Muscle of back (tissue), 11 donors: ENCODE measurements around the gene RSRC1. TPM values are rescaled to one million over a fixed set of nuclear protein-coding genes. Genes with fewer than 3 reads are reported as not detected.
"Not testable (repeated sequence)": the region's sequence is repeated elsewhere in the genome, so short reads cannot be mapped to it uniquely, and the experiment has no call there.

Experiments
- DNase-seq, 3 donors: peaks; one replicate each; pipeline versions ENCODE4 v3.0.0 to v3.0.0-alpha.2; 2013
- polyA plus RNA-seq, 10 donors: library from polyadenylated mRNA; unstranded; fragments of 120-200 nt; gene quantifications; one replicate each; pipeline ENCODE4 v1.2.1, GENCODE V29; 2013; ENCODE audit not compliant: insufficient read length in 10 of 10

RSRC1 gene
- polyA plus RNA-seq, 10 donors = 16.2 to 25.8 (median 21.6) TPM

DNA sequence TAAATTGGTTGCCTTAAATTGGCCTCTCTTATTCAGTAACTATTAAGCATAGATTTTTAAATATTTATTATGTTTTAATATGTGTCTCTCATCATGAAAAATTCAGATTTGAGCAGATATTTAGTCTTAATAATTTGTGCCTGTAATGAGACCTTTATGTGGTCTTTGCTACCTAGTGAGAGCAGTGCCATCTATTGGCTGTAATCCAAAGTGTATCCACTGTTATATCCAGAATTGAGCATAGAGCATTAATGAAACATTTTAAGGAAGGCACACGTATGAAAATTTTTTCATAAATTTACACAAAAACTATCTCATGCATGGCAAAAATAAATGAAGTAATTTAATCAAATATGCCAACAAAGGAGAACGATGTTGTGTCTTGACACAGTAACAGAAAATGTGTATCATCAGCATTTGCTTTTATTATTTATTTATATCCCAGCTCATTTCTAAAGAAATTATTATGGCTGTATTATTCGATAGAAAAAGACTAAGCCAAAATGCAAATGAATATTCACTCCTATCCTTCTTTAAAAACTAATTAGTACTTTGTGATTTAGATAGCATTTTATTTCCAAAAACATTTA, 203.5 kb downstream of the RSRC1 start:
- peak in 2 of 3 donors; percentile 7 to 14 for DNase-seq

DNA sequence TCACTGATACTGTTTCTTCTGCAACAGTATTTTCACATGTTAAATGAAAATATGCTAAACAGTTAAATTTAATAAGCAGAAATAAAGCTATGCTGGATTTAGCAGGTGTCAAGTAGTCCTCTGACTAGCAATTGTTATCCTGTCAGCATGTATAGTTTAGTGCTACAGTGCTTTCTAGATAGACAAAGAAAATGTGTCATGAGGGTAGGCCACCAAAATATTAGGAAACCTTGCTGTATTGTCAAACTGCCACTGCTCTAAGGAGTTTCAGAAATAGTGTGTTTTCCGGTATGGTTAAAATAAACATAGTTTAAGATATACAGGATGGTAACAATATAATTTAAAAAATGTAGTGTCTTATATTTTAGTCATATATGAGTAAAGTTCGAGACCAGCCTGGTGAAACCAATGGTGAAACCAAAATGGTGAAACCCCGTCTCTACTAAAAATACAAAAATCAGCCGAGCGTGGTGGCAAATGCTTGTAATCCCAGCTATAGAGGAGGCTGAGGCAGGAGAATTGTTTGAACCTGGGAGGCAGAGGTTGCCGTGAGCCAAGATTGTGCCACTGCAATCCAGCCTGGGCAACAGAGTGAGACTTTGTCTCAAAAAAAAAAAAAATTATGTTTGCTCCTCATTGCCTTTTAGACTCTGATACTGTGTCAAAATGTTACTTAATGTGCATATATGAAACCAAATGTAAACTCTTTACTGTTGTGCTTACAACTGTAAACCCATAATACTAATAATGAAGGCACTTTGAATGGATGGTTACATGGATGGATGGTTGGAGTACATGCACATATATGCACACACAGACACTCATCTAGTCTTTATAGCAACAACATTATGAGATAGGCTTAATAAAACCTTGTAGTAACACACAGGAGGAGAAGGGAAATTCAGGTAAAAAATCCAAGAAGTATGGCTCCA, 204.8 kb downstream of the RSRC1 start:
- DNase-seq = no peak

DNA sequence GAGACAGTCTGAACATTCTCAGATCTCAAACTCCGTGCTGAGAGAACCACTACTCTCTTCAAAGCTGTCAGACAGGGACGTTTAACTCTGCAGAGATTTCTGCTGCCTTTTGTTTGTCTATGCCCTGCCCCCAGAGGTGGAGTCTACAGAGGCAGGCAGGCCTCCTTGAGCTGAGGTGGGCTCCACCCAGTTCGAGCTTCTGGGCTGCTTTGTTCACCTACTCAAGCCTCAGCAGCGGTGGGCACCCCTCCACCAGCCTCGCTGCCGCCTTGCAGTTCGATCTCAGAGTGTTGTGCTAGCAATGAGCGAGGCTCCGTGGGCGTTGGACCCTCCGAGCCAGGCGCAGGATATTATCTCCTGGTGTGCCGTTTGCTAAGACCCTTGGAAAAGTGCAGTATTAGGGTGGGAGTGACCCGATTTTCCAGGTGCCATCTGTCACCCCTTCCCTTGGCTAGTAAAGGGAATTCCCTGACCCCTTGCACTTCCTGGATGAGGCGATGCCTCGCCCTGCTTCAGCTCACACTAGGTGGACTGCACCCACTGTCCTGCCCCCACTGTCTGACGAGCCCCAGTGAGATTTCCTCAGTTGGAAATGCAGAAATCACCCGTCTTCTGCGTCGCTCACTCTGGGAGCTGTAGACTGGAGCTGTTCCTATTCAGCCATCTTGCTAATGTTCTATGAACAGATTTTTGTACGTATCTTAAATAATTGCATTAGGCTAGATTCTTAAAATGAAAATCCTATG, 220.0 kb downstream of the RSRC1 start:
- not testable (repeated sequence) for DNase-seq

DNA sequence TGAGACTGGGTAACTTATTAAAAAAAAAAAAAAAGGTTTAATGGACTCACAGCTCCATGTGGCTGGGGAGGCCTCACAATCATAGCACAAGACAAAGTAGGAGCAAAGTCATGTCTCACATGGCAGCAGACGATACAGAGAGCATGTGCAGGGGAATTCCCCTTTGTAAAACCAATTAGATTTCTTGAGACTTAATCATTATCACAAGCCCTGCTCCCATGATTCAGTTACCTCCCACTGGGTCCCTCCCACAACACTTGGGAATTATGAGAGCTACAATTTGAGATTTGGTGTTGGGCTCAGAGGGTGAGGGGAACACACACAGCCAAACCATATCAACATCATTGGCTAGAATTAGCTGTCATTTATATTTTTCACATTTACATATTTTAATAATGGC, 221.0 kb downstream of the RSRC1 start:
- no peak for DNase-seq

DNA sequence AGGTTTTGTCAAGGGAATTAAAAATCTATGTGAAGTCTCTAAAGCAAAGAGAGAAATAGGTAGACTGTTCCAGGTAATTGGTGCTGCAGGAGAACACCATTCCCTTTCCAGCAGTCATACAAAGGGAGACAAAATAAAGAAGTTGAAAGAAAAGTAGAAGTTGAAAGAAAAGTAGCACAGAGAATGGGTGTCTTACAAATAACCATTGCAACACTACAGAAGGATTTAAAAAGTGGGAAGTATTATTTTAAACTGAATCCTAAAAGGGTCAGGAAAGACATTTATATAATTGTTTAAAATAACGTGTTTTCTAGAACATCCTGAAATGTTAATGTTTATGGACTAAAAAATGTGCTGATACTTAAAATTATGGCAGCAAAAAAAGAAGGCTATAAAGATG, 223.8 kb downstream of the RSRC1 start:
- DNase-seq = no peak

DNA sequence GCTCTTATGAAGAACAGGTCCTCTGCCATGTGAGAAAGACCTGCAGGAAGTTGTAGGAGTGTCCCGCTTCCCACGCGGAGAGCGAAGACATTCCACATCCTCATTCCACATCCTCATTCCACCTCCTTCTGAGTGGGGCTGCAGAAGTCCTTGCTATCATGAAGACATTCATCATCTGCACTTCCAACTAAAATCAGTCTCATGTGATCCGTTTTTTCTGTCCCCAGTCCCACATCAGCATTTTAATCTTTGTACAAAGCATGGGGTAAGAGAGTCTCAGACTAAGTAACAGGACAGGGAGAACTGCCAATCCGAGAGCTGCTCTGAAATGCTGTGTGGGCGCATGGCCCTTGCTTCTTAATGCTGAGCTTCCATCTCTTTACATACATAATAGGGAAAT, 227.2 kb downstream of the RSRC1 start:
- DNase-seq = no peak

DNA sequence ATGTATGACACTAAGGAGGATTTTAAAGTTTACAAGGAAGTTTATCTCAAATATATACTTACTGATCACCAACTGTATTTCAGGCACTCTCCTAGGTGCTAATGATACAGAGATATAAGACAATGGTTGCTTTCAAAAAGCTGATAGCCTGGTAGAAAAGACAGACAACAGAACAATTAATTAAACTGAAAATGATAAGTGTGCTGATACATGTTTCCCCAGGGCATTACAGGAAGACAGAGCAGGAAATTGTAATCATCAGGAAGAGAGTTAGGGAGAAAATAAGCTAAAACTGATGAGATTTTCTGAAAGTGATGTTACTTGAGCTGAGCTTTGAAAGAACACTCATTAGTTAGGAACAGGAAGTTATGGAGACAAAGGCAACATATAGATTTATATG, 229.7 kb downstream of the RSRC1 start:
- no peak for DNase-seq

DNA sequence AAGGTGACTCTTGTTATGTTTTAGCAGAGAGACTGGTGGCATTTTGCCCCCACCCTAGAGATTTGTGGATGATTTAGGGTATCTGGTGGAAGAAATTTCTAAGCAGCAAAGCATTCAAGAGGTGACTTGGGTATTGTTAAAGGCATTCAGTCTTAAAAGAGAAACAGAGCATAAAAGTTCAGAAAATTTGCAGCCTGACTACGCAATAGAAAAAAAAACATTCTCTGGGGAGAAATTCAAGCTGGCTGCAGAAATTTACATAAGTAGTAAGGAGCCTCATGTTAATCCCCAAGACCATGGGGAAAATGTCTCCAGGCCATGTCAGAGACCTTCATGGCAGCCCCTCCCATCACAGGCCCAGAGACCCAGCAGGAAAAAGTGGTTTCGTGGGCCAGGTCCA, 231.1 kb downstream of the RSRC1 start:
- DNase-seq = not testable (repeated sequence)

DNA sequence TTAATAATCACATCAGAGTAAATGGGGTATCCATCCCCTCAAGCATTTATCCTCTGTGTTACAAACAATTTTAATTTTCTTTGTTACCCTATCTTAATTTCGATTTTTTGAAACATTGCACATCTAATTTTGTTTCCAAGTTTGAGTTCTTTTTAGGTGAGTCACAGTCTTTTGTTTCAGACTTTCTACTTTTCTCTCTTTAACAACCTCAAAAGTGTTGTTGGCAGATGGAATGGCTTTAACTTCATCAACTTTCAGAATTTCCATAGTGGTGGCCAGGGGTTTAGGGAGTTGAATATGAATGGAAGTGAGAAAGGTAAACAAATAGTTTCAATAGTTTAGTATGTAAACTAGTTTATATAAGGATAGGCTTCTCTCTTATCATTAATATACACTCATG, 238.1 kb downstream of the RSRC1 start:
- no peak for DNase-seq

DNA sequence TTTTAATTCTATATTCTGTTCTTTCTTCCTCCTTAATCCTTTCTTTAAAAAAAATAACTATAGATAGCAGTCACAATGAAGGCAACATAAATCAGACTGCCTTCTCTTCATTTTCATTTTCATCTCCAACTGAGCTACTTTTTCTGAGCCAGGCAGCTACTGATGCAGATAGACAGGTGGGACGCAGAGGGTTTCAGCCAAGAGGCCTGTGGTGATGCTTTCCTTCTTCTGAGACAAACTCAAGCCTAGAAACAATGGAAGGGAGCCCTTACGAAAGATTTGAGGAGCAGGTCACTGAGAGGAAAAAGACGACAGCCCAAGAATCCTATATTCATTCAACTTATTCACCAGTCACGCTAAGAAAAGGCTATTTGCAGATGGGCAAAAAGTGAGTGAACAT, 241.1 kb downstream of the RSRC1 start:
- no peak for DNase-seq

DNA sequence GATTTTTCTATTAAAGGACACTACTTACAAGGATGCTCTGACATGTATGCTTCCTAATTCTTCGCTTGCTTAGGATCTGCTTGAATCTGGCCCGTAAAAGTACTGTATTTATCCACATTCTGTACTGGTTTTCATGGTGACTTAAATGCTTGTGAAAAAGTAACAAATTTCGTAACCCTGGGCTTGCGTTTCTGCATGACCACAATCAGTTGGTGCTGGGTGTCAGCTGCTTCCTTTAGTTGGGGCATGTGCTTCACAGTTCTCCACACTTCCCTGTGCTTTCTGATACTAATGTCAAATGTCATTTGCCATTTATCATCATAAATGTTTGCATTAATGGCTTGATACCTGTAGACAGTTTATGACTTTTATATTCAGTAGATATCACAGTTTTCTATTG, 242.7 kb downstream of the RSRC1 start:
- peak in 2 of 3 donors; percentile 3 to 20 for DNase-seq

DNA sequence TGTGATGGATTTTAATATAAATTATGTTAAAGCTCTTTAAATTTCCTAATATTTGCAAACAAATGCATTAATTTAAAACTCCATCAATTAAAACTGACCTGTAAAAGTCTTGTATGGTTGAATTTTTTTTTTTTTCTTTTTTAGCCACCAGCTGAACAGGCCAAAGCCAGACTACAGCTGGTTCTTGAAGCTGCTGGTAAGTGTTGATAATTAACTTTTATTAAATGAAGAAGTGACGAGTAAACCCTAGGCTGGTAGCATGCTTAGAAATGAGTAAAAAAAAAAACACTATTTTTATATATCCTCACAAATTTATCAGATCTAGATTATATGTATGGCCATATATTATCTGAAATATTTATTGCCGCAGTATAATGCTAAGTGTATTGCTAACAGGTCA, 244.8 kb downstream of the RSRC1 start:
- no peak for DNase-seq

DNA sequence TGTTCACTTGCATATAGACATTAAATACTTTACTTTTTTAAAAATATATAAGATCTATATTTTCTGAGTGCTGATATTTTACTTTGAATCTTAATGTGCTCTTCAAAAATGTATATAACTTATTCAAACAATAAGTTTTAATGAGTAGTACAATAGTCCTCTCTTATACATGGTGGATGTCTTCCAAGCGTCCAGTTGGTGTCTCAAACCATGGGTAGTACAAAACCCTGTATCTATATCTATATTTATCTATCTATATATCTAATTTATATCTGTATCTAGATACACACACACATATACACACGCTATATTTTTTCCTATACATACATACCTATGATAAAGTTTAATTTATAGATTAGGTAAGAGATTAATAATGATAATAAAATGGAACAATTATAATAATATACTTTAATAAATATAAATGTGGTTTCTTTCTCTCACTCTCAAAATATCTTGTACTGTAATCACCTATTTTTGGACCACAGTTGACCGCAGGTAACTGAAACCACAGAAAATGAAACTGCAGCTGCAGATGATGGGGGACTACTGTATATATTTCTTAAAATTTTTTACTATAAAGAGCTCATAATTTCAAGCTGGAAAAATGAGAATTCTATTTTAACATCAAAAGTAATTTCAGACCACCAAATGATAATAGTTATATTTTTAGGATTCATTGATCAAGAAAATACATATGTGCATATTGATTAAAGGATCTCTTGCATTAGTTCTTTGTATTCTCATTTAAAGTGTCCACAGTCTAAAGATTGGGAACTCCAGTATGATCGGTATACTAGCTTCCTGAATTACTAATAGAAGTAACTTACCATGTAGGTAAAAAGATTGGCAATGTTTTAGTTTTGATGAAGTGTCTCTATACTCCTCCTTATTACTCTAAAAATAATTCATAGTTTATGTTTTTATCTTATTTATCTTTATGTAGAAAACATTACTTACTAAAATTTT, 246.0 kb downstream of the RSRC1 start:
- DNase-seq = no peak

DNA sequence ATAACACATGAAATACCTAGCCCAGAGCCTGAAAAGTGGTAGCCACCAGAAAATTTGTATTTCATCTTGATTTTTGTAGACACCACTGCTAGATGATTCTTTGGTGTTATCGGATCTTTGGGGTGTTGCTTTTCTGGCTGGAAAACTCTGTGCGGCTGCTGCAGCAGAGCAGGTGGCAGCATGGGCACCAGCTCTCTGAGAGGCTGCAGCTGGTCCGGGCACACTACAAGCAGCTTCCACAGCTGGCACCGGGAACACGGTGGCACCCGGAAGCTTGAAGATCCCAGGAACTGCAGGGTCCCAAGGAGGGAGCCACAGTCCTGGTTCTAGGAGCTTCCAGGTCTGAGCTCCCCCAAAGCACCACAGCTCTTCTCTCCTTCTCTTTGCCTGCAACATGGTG, 249.4 kb downstream of the RSRC1 start:
- DNase-seq = no peak

DNA sequence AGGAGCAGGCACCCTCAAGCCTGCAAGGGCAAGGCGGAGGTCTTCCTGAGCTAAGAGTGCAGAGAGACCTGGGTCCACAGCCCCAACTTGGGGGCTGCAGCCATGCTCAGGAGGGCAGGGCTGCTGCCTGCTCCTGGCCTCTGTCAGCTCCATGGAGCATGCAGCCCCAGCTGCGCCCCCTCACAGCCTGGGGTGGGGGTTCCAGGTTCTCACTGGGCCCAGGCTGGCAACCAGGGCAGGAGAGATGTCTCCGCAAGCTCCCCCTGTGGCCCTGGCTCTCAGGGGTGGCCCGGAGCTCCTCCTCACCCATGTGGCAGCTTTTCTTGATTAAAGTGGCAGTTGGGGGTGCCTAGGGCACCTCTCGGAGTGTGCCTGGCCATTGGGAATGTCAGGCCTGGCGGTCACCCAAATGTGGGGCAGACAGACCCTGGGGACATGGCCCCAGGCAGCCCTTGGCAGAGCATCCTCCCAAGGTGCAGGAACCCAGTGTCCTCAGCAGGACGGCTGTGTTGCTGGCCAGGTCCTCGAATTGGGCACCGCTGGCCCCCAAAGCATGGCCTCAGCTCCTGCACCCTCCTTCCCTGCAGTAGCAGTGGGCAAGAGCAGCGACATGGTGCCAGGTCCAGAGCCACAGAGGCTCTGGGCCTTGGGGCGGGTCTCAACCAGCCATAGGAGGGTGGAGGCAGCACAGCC, 251.0 kb downstream of the RSRC1 start:
- no peak for DNase-seq

DNA sequence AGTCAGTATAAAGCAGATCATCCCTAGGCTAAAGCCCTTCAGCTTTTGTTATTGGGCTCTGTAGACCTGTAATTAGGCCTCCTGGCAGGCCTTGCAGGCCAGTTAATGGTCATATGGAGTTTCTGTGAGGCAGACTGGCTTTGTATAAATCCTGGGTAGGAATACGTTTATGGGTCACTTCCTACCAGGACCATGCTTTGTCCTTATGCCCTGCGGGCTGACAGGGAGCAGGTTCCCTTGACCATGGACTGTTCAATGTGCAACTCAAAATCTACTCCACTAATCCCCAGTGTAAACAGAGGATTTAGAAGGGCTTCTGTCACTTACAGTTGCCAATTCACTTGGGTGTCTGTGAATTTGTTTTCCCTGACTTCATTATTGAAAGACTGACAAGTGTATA, 258.4 kb downstream of the RSRC1 start:
- DNase-seq = no peak

DNA sequence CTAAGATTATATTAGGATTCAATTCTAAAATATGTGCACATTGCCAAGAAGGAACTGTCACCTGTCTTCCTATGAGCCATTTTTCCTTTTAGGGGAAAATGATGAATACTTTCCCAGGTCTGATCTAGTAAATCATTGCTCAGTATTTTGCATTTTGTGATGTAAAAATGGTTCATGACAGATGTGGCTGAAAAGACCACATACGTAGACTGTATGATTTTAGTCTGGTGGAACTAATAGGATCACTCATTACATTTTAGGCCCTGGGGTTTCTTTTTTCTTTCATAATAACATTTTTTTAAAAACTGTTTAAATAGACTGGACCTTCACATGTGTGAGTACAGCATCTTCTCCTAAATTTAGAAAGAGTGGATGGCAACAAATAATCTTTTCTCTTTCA, 259.4 kb downstream of the RSRC1 start:
- DNase-seq = no peak

DNA sequence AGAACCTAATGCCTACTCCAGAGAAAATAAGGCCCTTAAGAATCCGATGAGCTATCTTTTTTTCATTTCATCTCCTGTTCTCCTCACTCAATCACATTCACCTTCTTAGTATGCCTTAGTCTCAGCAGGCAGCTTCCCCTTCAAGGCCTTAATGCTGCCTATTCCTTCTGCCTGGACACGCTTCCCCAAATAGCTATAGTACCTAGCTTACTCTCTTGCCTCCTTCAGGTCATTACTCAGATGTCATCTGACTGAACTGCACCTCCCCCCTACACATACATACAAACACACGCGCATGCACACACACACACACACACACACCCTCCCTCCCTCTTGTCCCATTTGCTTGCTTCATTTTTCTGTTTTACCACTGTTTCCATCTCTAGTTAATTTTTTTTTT, 269.6 kb downstream of the RSRC1 start:
- DNase-seq = no peak

DNA sequence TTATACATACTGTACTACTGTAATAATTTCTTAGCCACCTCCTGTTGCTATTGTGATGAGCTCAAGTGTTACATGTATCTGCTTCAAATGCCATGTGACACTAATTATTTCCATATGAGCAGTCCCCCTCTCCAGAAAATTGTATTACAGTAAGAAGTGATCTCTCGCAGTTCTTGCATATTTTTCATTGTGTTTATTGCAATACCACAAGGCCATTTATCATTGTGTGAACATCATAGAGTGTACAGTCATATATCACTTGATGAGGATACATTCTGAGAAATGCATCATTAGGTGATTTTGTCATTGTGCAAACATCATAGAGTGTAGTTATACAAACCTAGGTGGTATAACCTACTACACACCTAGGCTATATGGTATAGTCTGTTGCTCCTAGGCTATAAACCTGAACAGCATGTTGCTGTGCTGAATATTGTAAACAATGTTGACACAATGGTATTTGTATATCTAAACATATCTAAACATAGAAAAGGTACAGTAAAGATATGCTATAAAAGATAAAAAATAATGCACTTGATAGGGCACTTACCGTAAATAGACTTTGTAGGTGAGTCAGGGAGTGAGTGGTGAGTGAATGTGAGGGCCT, 271.5 kb downstream of the RSRC1 start:
- DNase-seq = peak in 1 of 3 donors; percentile 19

DNA sequence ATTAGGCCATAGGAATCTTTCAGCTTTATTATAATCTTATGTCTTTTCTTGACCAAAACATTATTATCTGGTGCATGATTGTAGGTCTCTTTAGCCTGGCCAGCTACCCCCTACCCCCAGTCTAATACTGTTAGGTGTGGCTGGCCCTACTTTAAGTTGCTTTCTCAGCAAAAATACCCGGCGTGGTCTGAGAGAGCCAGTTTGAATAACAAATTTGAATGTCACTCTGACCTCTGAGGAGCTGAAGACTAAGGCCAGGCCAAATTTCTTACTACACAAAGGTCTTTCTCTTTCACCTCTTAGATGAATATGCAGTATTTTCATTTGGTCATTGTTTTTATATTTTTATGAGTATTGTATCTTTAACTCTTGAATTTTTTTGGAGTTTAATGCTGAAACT, 272.6 kb downstream of the RSRC1 start:
- no peak for DNase-seq
